Eye (tissue), 1 donor: ENCODE data around the gene LRP5.
"Not testable (repeated sequence)": the region's sequence is repeated elsewhere in the genome, so short reads cannot be mapped to it uniquely, and the experiment has no call there.

Experiments used
- DNase-seq: peaks from one replicate; pipeline ENCODE4 v3.0.0-alpha.2; 2015

The LRP5 gene

GRCh38 chr11:68398995-68399851 lies 86.8 kb downstream of the LRP5 start:
- peak; percentile 52 for DNase-seq

GRCh38 chr11:68399916-68400315 lies 87.5 kb downstream of the LRP5 start:
- DNase-seq: no peak

GRCh38 chr11:68400584-68400983 lies 88.2 kb downstream of the LRP5 start:
- not testable (repeated sequence) for DNase-seq

GRCh38 chr11:68401856-68402255 lies 89.5 kb downstream of the LRP5 start:
- DNase-seq: no peak

GRCh38 chr11:68402355-68403031 lies 90.1 kb downstream of the LRP5 start:
- DNase-seq: no peak

- no peak for DNase-seq
Measured at GRCh38 chr11:68403424-68403823, 91.0 kb downstream of the LRP5 start.

GRCh38 chr11:68403831-68404230 lies 91.4 kb downstream of the LRP5 start:
- no peak for DNase-seq

- no peak for DNase-seq
Measured at GRCh38 chr11:68406324-68407313, 94.2 kb downstream of the LRP5 start.

GRCh38 chr11:68408512-68408911 lies 96.1 kb downstream of the LRP5 start:
- no peak for DNase-seq

- DNase-seq: no peak
Measured at GRCh38 chr11:68409748-68410344, 97.5 kb downstream of the LRP5 start.

GRCh38 chr11:68411501-68411991 lies 99.2 kb downstream of the LRP5 start:
- no peak for DNase-seq

GRCh38 chr11:68412593-68413475 lies 100.4 kb downstream of the LRP5 start:
- no peak for DNase-seq

GRCh38 chr11:68413591-68413999 lies 101.2 kb downstream of the LRP5 start:
- no peak for DNase-seq

- DNase-seq: no peak
Measured at GRCh38 chr11:68414496-68415221, 102.3 kb downstream of the LRP5 start.

GRCh38 chr11:68416070-68416578 lies 103.7 kb downstream of the LRP5 start:
- DNase-seq: no peak

- no peak for DNase-seq
Measured at GRCh38 chr11:68418648-68419047, 106.3 kb downstream of the LRP5 start.

- DNase-seq: no peak
Measured at GRCh38 chr11:68420171-68420570, 107.8 kb downstream of the LRP5 start.

- no peak for DNase-seq
Measured at GRCh38 chr11:68423481-68423880, 111.1 kb downstream of the LRP5 start.

GRCh38 chr11:68424101-68424632 lies 111.8 kb downstream of the LRP5 start:
- no peak for DNase-seq
